Stimulated activated effector memory CD8-positive, alpha-beta T cell treated with anti-CD3 and anti-CD28 coated beads, Interleukin-12 subunit alpha, Interleukin-12 subunit beta, amount 100 ng/mL, for 72 hours (primary cell): ENCODE measurements around the gene GP1BB.

Experiments
- ATAC-seq: fragments of 150-1000 bp; cut with Tn5 transposase; 2 replicates; pipeline ENCODE4 v1.10.0; 2021
- DNase-seq, 2 donors: peaks; one replicate each; pipeline ENCODE4 v3.0.0; 2021 to 2022; ENCODE audit warnings: low spot score in 2 of 2
- H3K27ac Mint-ChIP-seq: one replicate; pipeline ENCODE4 v1.8.0; 2022; ENCODE audit warnings: mild to moderate bottlenecking, mixed read lengths
- H3K36me3 Mint-ChIP-seq: one replicate; pipeline ENCODE4 v1.8.0; 2022; ENCODE audit warnings: mild to moderate bottlenecking, mixed read lengths
- H3K4me1 Mint-ChIP-seq: one replicate; pipeline ENCODE4 v1.8.0; 2022; ENCODE audit warnings: mixed read lengths
- H3K4me3 Mint-ChIP-seq: one replicate; pipeline ENCODE4 v1.8.0; 2022; ENCODE audit warnings: mild to moderate bottlenecking, mixed read lengths
- H3K9me3 Mint-ChIP-seq: one replicate; pipeline ENCODE4 v1.8.0; 2022; ENCODE audit warnings: mixed read lengths

Gene GP1BB

GRCh38 chr22:19705181-19705934 is 18.0 kb upstream of the GP1BB start:
- Mint-ChIP-seq H3K4me3 (no peak overlapping the region), H3K36me3 (no peaks in the 10 kb centered on the region), H3K9me3 (no peaks in the 10 kb centered on the region), H3K27ac (no peak overlapping the region), H3K4me1 (no peaks in the 10 kb centered on the region)
- ATAC-seq (no peak), DNase-seq (no peak)

GRCh38 chr22:19706661-19707151 is 16.6 kb upstream of the GP1BB start:
- Mint-ChIP-seq H3K27ac (no peak overlapping the region), H3K36me3 (no peaks in the 10 kb centered on the region), H3K9me3 (no peaks in the 10 kb centered on the region), H3K4me1 (no peaks in the 10 kb centered on the region), H3K4me3 (no peak overlapping the region)
- DNase-seq (no peak), ATAC-seq (no peak)

- no peaks in the 10 kb centered on the region for H3K4me1 Mint-ChIP-seq
- no peaks in the 10 kb centered on the region for H3K36me3 Mint-ChIP-seq
- DNase-seq (no peak), ATAC-seq (no peak)
- no peak overlapping the region for H3K4me3 Mint-ChIP-seq
- H3K27ac Mint-ChIP-seq = no peak overlapping the region
- H3K9me3 Mint-ChIP-seq = no peaks in the 10 kb centered on the region
These were observed 15.7 kb upstream of the GP1BB start for GRCh38 chr22:19707347-19708290.

- no peak for DNase-seq
- Mint-ChIP-seq H3K27ac (no peak overlapping the region), H3K36me3 (no peaks in the 10 kb centered on the region), H3K4me3 (no peak overlapping the region), H3K9me3 (no peaks in the 10 kb centered on the region), H3K4me1 (no peaks in the 10 kb centered on the region)
- ATAC-seq = peak; percentile 3
These were observed 14.9 kb upstream of the GP1BB start for GRCh38 chr22:19708321-19709011.

- no peak for ATAC-seq
- H3K4me3 Mint-ChIP-seq = no peak overlapping the region
- no peaks in the 10 kb centered on the region for H3K4me1 Mint-ChIP-seq
- H3K9me3 Mint-ChIP-seq = no peaks in the 10 kb centered on the region
- no peak for DNase-seq
- H3K36me3 Mint-ChIP-seq = no peaks in the 10 kb centered on the region
- H3K27ac Mint-ChIP-seq = no peak overlapping the region
These were observed 14.1 kb upstream of the GP1BB start for GRCh38 chr22:19709063-19709769.

- H3K4me3 Mint-ChIP-seq = no peak overlapping the region
- H3K9me3 Mint-ChIP-seq = no peaks in the 10 kb centered on the region
- ATAC-seq (no peak), DNase-seq (no peak)
- no peaks in the 10 kb centered on the region for H3K4me1 Mint-ChIP-seq
- H3K27ac Mint-ChIP-seq = no peak overlapping the region
- H3K36me3 Mint-ChIP-seq = no peaks in the 10 kb centered on the region
These were observed 13.1 kb upstream of the GP1BB start for GRCh38 chr22:19710020-19710768.

- no peaks in the 10 kb centered on the region for H3K9me3 Mint-ChIP-seq
- H3K4me1 Mint-ChIP-seq = no peaks in the 10 kb centered on the region
- no peak overlapping the region for H3K27ac Mint-ChIP-seq
- no peak for DNase-seq
- no peak overlapping the region for H3K4me3 Mint-ChIP-seq
- H3K36me3 Mint-ChIP-seq = no peaks in the 10 kb centered on the region
- ATAC-seq = no peak
These were observed 12.6 kb upstream of the GP1BB start for GRCh38 chr22:19710769-19711106.

- DNase-seq (peak in 1 of 2 donors; percentile 48), ATAC-seq (no peak)
- H3K9me3 Mint-ChIP-seq = no peaks in the 10 kb centered on the region
- peaks cover 5% of the 10 kb centered on the region for H3K4me1 Mint-ChIP-seq
- no peak overlapping the region for H3K27ac Mint-ChIP-seq
- H3K4me3 Mint-ChIP-seq = peak overlapping the region; percentile 48
- H3K36me3 Mint-ChIP-seq = no peaks in the 10 kb centered on the region
These were observed 10.1 kb upstream of the GP1BB start for GRCh38 chr22:19713245-19713644.

- Mint-ChIP-seq H3K27ac (no peak overlapping the region), H3K4me3 (peak overlapping the region; percentile 48), H3K9me3 (no peaks in the 10 kb centered on the region), H3K36me3 (no peaks in the 10 kb centered on the region), H3K4me1 (peaks cover 5% of the 10 kb centered on the region)
- ATAC-seq = no peak
- no peak for DNase-seq
These were observed 9.6 kb upstream of the GP1BB start for GRCh38 chr22:19713650-19714311.

- no peaks in the 10 kb centered on the region for H3K9me3 Mint-ChIP-seq
- DNase-seq = no peak
- peak within 1 kb of the TSS; percentile 48 for H3K4me3 Mint-ChIP-seq
- ATAC-seq = no peak
- no peaks in the 10 kb centered on the region for H3K36me3 Mint-ChIP-seq
- peaks cover 10% of the 10 kb centered on the region for H3K4me1 Mint-ChIP-seq
- H3K27ac Mint-ChIP-seq = no peak within 1 kb of the TSS
These were observed 8.8 kb upstream of the GP1BB start, which contains the start of gene SEPTIN5 for GRCh38 chr22:19714312-19715187. SEPTIN5 (plus strand) TSS chr22:19714503; CDS start chr22:19714589, 86 bp downstream.

- no peaks in the 10 kb centered on the region for H3K36me3 Mint-ChIP-seq
- no peak for ATAC-seq
- DNase-seq = no peak
- H3K4me1 Mint-ChIP-seq = peaks cover 15% of the 10 kb centered on the region
- peak overlapping the region; percentile 48 for H3K4me3 Mint-ChIP-seq
- H3K27ac Mint-ChIP-seq = no peak overlapping the region
- no peaks in the 10 kb centered on the region for H3K9me3 Mint-ChIP-seq
These were observed 8.0 kb upstream of the GP1BB start for GRCh38 chr22:19715188-19715930.

GRCh38 chr22:19716041-19716828 is 7.1 kb upstream of the GP1BB start:
- no peaks in the 10 kb centered on the region for H3K9me3 Mint-ChIP-seq
- no peak for ATAC-seq
- H3K4me1 Mint-ChIP-seq = peaks cover 15% of the 10 kb centered on the region
- DNase-seq = no peak
- H3K36me3 Mint-ChIP-seq = no peaks in the 10 kb centered on the region
- no peak overlapping the region for H3K27ac Mint-ChIP-seq
- no peak overlapping the region for H3K4me3 Mint-ChIP-seq
